Nephron progenitor cell (in vitro differentiated cells): Measurements from ENCODE around the gene TP53TG5.

Experiments
- DNase-seq: peaks from one replicate; pipeline ENCODE4 v3.0.0; 2021
- H3K27ac Mint-ChIP-seq: 2 replicates; pipeline ENCODE4 v1.8.0; 2021; ENCODE audit warnings: mild to moderate bottlenecking, moderate library complexity, mixed read lengths
- H3K27me3 Mint-ChIP-seq: 2 replicates; pipeline ENCODE4 v1.8.0; 2021; ENCODE audit warnings: mild to moderate bottlenecking, low read depth, mixed read lengths; ENCODE audit not compliant: poor library complexity
- H3K36me3 Mint-ChIP-seq: 2 replicates; pipeline ENCODE4 v1.8.0; 2021; ENCODE audit warnings: low read depth, mixed read lengths
- H3K4me1 Mint-ChIP-seq: 2 replicates; pipeline ENCODE4 v1.8.0; 2021; ENCODE audit warnings: mixed read lengths
- H3K4me3 Mint-ChIP-seq: 2 replicates; pipeline ENCODE4 v1.8.0; 2021; ENCODE audit warnings: mild to moderate bottlenecking, moderate library complexity, mixed read lengths
- H3K9me3 Mint-ChIP-seq: 2 replicates; pipeline ENCODE4 v1.8.0; 2021; ENCODE audit warnings: mild to moderate bottlenecking, moderate library complexity, mixed read lengths
- CTCF ChIP-seq: fragments of 200-600 bp; sonication (generic); IDR thresholded peaks from 2 replicates; pipeline ENCODE4 v1.5.0; 2021; ENCODE audit warnings: antibody characterized with exemption

The TP53TG5 gene

GRCh38 chr20:45367126-45367525, 11.0 kb downstream of the TP53TG5 start:
- Mint-ChIP-seq H3K9me3 (no peaks in the 10 kb centered on the region), H3K36me3 (peaks cover 25% of the 10 kb centered on the region), H3K27ac (no peak overlapping the region), H3K4me3 (no peak overlapping the region), H3K4me1 (peaks cover 34% of the 10 kb centered on the region), H3K27me3 (peaks cover under 1% of the 10 kb centered on the region)
- DNase-seq = no peak
- TF ChIP-seq CTCF = no peak

- no peak overlapping the region for H3K4me3 Mint-ChIP-seq
- DNase-seq = no peak
- H3K27me3 Mint-ChIP-seq = no peaks in the 10 kb centered on the region
These were observed 11.5 kb downstream of the TP53TG5 start for GRCh38 chr20:45366631-45367030.

DNA sequence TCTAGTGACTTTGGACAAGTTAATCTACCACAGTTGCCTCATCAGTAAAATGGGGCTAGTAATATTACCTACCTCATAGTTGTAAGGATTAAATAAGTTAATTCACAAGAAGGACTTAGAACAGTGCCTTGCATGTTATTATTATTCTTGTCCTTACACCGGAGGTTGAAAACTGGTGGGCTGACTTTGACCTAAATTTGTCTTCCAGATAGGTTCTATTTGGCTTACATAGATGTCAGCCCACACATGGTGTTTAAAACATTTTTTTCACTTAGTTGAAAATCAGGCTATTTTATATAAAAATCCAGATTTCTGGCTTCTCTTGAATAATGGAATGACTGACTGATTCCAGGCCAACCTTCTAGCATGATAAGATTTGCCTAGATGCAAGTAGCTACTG, 11.9 kb downstream of the TP53TG5 start:
- TF ChIP-seq CTCF = no peak
- Mint-ChIP-seq H3K27me3 (no peaks in the 10 kb centered on the region), H3K4me3 (no peak overlapping the region), H3K36me3 (peaks cover 25% of the 10 kb centered on the region), H3K27ac (no peak overlapping the region), H3K4me1 (peaks cover 34% of the 10 kb centered on the region), H3K9me3 (no peaks in the 10 kb centered on the region)
- no peak for DNase-seq

More at GRCh38 chr20:45366631-45367030, 11.5 kb downstream of the TP53TG5 start:
- no peak overlapping the region for H3K27ac Mint-ChIP-seq
- peaks cover 25% of the 10 kb centered on the region for H3K36me3 Mint-ChIP-seq
- peaks cover 34% of the 10 kb centered on the region for H3K4me1 Mint-ChIP-seq
- TF ChIP-seq CTCF = no peak
- no peaks in the 10 kb centered on the region for H3K9me3 Mint-ChIP-seq

DNA sequence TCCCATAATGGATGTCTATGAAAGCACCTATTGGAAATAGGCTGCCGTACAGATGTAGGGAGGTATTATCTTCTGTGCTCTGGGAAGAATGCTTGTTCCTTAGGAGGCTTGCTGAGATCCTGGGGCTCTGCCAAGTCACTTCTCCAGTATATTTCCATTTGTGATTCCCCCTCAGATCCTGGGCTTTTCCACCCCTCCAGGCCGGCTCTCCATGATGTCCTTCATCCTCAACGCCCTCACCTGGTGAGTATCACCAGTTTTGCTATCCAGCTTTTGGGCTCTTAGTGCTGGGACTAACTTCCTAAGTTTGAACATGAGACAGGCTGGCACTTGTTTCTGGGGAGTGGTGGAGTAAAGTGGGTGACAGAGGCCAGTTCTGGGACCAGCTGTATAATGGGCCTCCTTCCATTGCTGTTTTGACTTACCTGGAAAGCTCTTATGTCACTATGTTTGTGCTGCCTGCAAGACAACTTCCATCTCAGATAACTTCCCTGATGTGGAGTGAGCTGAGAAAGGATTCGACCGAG, 12.6 kb downstream of the TP53TG5 start:
- H3K9me3 Mint-ChIP-seq = no peaks in the 10 kb centered on the region
- H3K27ac Mint-ChIP-seq = no peak overlapping the region
- peaks cover 25% of the 10 kb centered on the region for H3K36me3 Mint-ChIP-seq
- no peak overlapping the region for H3K4me3 Mint-ChIP-seq
- H3K4me1 Mint-ChIP-seq = peaks cover 34% of the 10 kb centered on the region
- DNase-seq = no peak
- no peak for TF ChIP-seq CTCF
- no peaks in the 10 kb centered on the region for H3K27me3 Mint-ChIP-seq

GRCh38 chr20:45363611-45364492, 14.3 kb downstream of the TP53TG5 start:
- Mint-ChIP-seq H3K9me3 (no peaks in the 10 kb centered on the region), H3K27ac (peak overlapping the region; percentile 100)

More at GRCh38 chr20:45363611-45364492, 14.3 kb downstream of the TP53TG5 start:
- Mint-ChIP-seq H3K4me3 (peak overlapping the region; percentile 98), H3K36me3 (peaks cover 22% of the 10 kb centered on the region), H3K27me3 (no peaks in the 10 kb centered on the region), H3K4me1 (peaks cover 44% of the 10 kb centered on the region)
- DNase-seq = no peak
- no peak for TF ChIP-seq CTCF
